GM12878 (cell line): ENCODE measurements around the gene HNRNPM.

ENCODE experiments used
- CBX3 ChIP-seq: fragments of 200-600 bp; sonication (generic); IDR thresholded peaks from 2 replicates; pipeline ENCODE4 v1.6.1; 2016; ENCODE audit warnings: low read depth, borderline replicate concordance
- CTCF ChIP-seq, 3 experiments: IDR thresholded peaks in 2 of 3; conservative IDR thresholded peaks in 1 of 3; 2 replicates each; pipeline ENCODE4 v1.5.1; 2011; ENCODE audit warnings: low read depth in 3 of 3, low read length in 3 of 3, mild to moderate bottlenecking in 3 of 3, control low read depth in 2 of 3, moderate library complexity in 2 of 3, inconsistent platforms in 1 of 3, mixed read lengths in 1 of 3; ENCODE audit not compliant: control insufficient read depth in 2 of 3, insufficient read depth in 1 of 3; ENCODE audit errors: extremely low read depth in 1 of 3
- EZH2 ChIP-seq: IDR thresholded peaks from 2 replicates; pipeline ENCODE4 v1.6.1; 2012; ENCODE audit warnings: low read depth, mild to moderate bottlenecking, control low read depth, inconsistent platforms, low read length, borderline replicate concordance; ENCODE audit not compliant: control insufficient read depth
- JUND ChIP-seq: IDR thresholded peaks from 2 replicates; pipeline ENCODE4 v1.6.1; 2012; ENCODE audit warnings: low read depth, mild to moderate bottlenecking, low read length, improper control_type of control experiment, moderate library complexity
- MLLT1 ChIP-seq: fragments of 450-650 bp; IDR thresholded peaks from 2 replicates; pipeline ENCODE4 v1.6.1; 2016; ENCODE audit warnings: mild to moderate bottlenecking
- MTA3 ChIP-seq: IDR thresholded peaks from 2 replicates; pipeline ENCODE4 v1.6.1; 2012; ENCODE audit warnings: low read length, inconsistent platforms, borderline replicate concordance
- RAD21 ChIP-seq: IDR thresholded peaks from 2 replicates; pipeline ENCODE4 v1.6.1; 2011; ENCODE audit warnings: mild to moderate bottlenecking, low read depth, low read length, moderate library complexity; ENCODE audit not compliant: insufficient read depth
- RELA ChIP-seq: fragments of 450-650 bp; IDR thresholded peaks from 2 replicates; pipeline ENCODE4 v1.8.0; 2014; ENCODE audit warnings: borderline replicate concordance; ENCODE audit not compliant: partially characterized antibody
- TF ChIP-seq, protein P1 (sequence below): fragments of 450-650 bp; IDR thresholded peaks from 2 replicates; pipeline ENCODE4 v1.6.1; 2017; ENCODE audit warnings: mild to moderate bottlenecking, moderate library complexity
- TF ChIP-seq, protein P2 (sequence below): IDR thresholded peaks from 2 replicates; pipeline ENCODE4 v1.6.1; 2012; ENCODE audit warnings: mild to moderate bottlenecking, low read depth, low read length

- TF ChIP-seq MLLT1 (no peak), RELA (no peak), EZH2 (no peak), RAD21 (no peak), CBX3 (no peak), JUND (no peak), MTA3 (no peak), CTCF (IDR thresholded peaks at IDR 0.05 in 2 of 3, conservative IDR thresholded peaks at IDR 0.05 in 1 of 3; ENCODE audit: control insufficient read depth in 2 of 3, extremely low read depth in 1 of 3, insufficient read depth in 1 of 3, low read depth in 3 of 3, low read length in 3 of 3) (no peak)
- TF ChIP-seq, protein P1, sequence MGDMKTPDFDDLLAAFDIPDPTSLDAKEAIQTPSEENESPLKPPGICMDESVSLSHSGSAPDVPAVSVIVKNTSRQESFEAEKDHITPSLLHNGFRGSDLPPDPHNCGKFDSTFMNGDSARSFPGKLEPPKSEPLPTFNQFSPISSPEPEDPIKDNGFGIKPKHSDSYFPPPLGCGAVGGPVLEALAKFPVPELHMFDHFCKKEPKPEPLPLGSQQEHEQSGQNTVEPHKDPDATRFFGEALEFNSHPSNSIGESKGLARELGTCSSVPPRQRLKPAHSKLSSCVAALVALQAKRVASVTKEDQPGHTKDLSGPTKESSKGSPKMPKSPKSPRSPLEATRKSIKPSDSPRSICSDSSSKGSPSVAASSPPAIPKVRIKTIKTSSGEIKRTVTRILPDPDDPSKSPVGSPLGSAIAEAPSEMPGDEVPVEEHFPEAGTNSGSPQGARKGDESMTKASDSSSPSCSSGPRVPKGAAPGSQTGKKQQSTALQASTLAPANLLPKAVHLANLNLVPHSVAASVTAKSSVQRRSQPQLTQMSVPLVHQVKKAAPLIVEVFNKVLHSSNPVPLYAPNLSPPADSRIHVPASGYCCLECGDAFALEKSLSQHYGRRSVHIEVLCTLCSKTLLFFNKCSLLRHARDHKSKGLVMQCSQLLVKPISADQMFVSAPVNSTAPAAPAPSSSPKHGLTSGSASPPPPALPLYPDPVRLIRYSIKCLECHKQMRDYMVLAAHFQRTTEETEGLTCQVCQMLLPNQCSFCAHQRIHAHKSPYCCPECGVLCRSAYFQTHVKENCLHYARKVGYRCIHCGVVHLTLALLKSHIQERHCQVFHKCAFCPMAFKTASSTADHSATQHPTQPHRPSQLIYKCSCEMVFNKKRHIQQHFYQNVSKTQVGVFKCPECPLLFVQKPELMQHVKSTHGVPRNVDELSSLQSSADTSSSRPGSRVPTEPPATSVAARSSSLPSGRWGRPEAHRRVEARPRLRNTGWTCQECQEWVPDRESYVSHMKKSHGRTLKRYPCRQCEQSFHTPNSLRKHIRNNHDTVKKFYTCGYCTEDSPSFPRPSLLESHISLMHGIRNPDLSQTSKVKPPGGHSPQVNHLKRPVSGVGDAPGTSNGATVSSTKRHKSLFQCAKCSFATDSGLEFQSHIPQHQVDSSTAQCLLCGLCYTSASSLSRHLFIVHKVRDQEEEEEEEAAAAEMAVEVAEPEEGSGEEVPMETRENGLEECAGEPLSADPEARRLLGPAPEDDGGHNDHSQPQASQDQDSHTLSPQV = no peak
- TF ChIP-seq, protein P2, sequence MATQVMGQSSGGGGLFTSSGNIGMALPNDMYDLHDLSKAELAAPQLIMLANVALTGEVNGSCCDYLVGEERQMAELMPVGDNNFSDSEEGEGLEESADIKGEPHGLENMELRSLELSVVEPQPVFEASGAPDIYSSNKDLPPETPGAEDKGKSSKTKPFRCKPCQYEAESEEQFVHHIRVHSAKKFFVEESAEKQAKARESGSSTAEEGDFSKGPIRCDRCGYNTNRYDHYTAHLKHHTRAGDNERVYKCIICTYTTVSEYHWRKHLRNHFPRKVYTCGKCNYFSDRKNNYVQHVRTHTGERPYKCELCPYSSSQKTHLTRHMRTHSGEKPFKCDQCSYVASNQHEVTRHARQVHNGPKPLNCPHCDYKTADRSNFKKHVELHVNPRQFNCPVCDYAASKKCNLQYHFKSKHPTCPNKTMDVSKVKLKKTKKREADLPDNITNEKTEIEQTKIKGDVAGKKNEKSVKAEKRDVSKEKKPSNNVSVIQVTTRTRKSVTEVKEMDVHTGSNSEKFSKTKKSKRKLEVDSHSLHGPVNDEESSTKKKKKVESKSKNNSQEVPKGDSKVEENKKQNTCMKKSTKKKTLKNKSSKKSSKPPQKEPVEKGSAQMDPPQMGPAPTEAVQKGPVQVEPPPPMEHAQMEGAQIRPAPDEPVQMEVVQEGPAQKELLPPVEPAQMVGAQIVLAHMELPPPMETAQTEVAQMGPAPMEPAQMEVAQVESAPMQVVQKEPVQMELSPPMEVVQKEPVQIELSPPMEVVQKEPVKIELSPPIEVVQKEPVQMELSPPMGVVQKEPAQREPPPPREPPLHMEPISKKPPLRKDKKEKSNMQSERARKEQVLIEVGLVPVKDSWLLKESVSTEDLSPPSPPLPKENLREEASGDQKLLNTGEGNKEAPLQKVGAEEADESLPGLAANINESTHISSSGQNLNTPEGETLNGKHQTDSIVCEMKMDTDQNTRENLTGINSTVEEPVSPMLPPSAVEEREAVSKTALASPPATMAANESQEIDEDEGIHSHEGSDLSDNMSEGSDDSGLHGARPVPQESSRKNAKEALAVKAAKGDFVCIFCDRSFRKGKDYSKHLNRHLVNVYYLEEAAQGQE = no peak
Measured at GRCh38 chr19:8488365-8488764, 43.6 kb downstream of the HNRNPM start.
